Measurements from ENCODE around the gene GCG. TPM values are rescaled to one million over a fixed set of nuclear protein-coding genes. Genes with fewer than 3 reads are reported as not detected.

Gene GCG
- total RNA-seq, 3 donors from 2014 or later: 4.1 to 47.4 (median 43.9) TPM

- intact Hi-C loops (cut with DNase I, micrococcal nuclease): no loop called here
- TF ChIP-seq CTCF (IDR thresholded peaks at IDR 0.05): no peak
- DNase-seq (no peak), ATAC-seq (no peak)
- Histone ChIP-seq H3K36me3 (ENCODE audit: low read depth) (no peaks in the 10 kb centered on the region), H3K4me3 (no peak overlapping the region), H3K9me3 (no peaks in the 10 kb centered on the region), H3K4me1 (ENCODE audit: low read depth) (peaks cover 13% of the 10 kb centered on the region)
These were observed 30.3 kb upstream of the GCG start for GRCh38 chr2:162182395-162182794.

GRCh38 chr2:162177301-162177700 lies 25.3 kb upstream of the GCG start:
- no peak for ATAC-seq
- H3K36me3 ChIP-seq (ENCODE audit: low read depth): no peaks in the 10 kb centered on the region
- intact Hi-C loops (cut with DNase I, micrococcal nuclease): no loop called here
- TF ChIP-seq CTCF (IDR thresholded peaks at IDR 0.05): no peak
- DNase-seq: no peak
- H3K4me3 ChIP-seq: no peak overlapping the region
- H3K4me1 ChIP-seq (ENCODE audit: low read depth): peaks cover 3% of the 10 kb centered on the region
- no peaks in the 10 kb centered on the region for H3K9me3 ChIP-seq

- no peak for ATAC-seq
- no peaks in the 10 kb centered on the region for H3K36me3 ChIP-seq (ENCODE audit: low read depth)
- TF ChIP-seq CTCF (IDR thresholded peaks at IDR 0.05): no peak
These were observed 23.7 kb upstream of the GCG start for GRCh38 chr2:162175714-162176113.

GRCh38 chr2:162174746-162175145 lies 22.7 kb upstream of the GCG start:
- Histone ChIP-seq H3K4me1 (ENCODE audit: low read depth) (peaks cover 3% of the 10 kb centered on the region), H3K36me3 (ENCODE audit: low read depth) (no peaks in the 10 kb centered on the region), H3K9me3 (no peaks in the 10 kb centered on the region), H3K4me3 (no peak overlapping the region)
- no peak for TF ChIP-seq CTCF (IDR thresholded peaks at IDR 0.05)
- ATAC-seq (no peak), DNase-seq (no peak)
- intact Hi-C loops (cut with DNase I, micrococcal nuclease): no loop called here

More at GRCh38 chr2:162175714-162176113, 23.7 kb upstream of the GCG start:
- DNase-seq: no peak
- H3K4me3 ChIP-seq: no peak overlapping the region
- H3K4me1 ChIP-seq (ENCODE audit: low read depth): peaks cover 3% of the 10 kb centered on the region
- intact Hi-C loops (cut with DNase I, micrococcal nuclease): no loop called here
- no peaks in the 10 kb centered on the region for H3K9me3 ChIP-seq

DNA sequence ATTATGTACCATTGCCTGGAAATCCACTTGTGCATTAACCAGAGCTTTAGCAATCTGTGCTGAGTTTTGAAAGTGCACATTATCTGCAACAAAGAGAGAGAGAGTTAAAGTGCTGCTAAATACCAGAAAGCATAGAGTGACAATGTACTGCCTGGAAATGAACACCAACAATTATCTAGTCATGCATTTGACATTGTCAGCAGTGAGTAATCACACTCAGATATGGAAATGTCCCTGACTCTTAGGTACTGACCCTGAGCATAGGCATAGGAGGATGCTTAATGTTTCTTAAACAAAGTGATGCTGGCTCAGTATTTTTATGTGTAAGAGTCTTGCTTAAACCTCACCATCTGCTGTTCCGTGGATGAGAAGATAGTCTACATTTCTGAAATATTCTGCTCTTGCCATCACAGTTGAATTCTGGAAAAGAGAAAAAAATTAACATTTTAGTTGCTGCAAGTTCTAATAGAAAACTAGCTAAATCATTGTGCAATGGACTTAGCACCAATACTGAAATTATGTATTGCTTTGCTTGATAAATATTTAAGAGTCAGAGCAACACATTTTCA lies 20.8 kb upstream of the GCG start:
- TF ChIP-seq CTCF (IDR thresholded peaks at IDR 0.05): no peak
- no peaks in the 10 kb centered on the region for H3K36me3 ChIP-seq (ENCODE audit: low read depth)
- no peak overlapping the region for H3K4me3 ChIP-seq
- no peak for ATAC-seq
- intact Hi-C loops (cut with DNase I, micrococcal nuclease): no loop called here
- H3K9me3 ChIP-seq: no peaks in the 10 kb centered on the region
- peaks cover 3% of the 10 kb centered on the region for H3K4me1 ChIP-seq (ENCODE audit: low read depth)
- DNase-seq: no peak

GRCh38 chr2:162166745-162167144 lies 14.7 kb upstream of the GCG start:
- Histone ChIP-seq H3K4me1 (ENCODE audit: low read depth) (no peaks in the 10 kb centered on the region), H3K9me3 (no peaks in the 10 kb centered on the region), H3K4me3 (no peak overlapping the region), H3K36me3 (ENCODE audit: low read depth) (no peaks in the 10 kb centered on the region)
- intact Hi-C loops (cut with DNase I, micrococcal nuclease): no loop called here
- ATAC-seq: no peak
- DNase-seq: no peak
- no peak for TF ChIP-seq CTCF (IDR thresholded peaks at IDR 0.05)

Measured in mucosa of descending colon (tissue), 3 donors.